Measurements from ENCODE around the gene PTPRD.
"Not testable (repeated sequence)": the region's sequence is repeated elsewhere in the genome, so short reads cannot be mapped to it uniquely, and the experiment has no call there.

Gene PTPRD

DNA sequence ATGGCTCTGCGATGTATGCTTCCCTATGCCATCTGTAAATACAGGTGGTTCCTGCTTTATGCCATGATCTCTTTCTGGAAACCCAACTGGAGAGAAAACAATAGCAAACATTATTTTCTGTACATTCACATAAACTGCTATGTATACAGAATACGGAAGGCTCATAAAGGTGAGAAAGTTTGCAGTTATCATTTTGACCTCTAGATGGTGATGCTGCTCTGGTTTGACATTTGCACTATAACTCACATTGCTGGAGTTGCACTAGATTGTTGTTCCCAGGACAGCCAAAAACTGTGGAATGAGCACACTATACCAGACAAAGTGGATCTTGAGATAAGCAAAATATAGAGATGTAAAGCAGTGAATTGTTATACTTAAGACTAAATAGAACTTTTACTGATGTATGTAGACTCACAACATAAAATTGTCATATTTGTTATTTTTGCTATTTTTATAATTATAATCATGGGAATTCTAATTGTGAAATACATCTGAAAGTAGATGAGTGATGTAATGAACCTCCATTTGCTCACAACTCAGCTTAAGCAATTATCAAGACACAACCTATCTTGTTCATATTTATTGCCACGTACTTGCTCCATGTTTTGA is 246.5 kb downstream of the PTPRD start:
- Histone ChIP-seq H3K36me3 (ENCODE audit: control insufficient read depth, low read length) (no peaks in the 10 kb centered on the region), H3K79me2 (ENCODE audit: control insufficient read depth, low read length) (no peaks in the 10 kb centered on the region), H3F3A (ENCODE audit: control insufficient read depth, insufficient read depth) (no peaks in the 10 kb centered on the region), H3K9me3 (ENCODE audit: control insufficient read depth, insufficient read depth, low read length) (no peaks in the 10 kb centered on the region), H3K27ac (ENCODE audit: low read depth, low read length) (no peak overlapping the region), H3K4me3 (ENCODE audit: low read length) (no peak overlapping the region), H3K4me1 (ENCODE audit: control insufficient read depth, low read length) (no peaks in the 10 kb centered on the region), H4K20me1 (ENCODE audit: control insufficient read depth, insufficient read depth, low read depth, low read length) (no peaks in the 10 kb centered on the region), H3K27me3 (ENCODE audit: control insufficient read depth, low read length) (no peaks in the 10 kb centered on the region), H3K4me2 (ENCODE audit: low read length) (no peak overlapping the region), H3K9me2 (replicated peaks; ENCODE audit: control insufficient read depth, low read length) (no peaks in the 10 kb centered on the region)
- no peak for TF ChIP-seq EZH2phosphoT487 (IDR thresholded peaks at IDR 0.05; ENCODE audit: borderline replicate concordance, low read length)
- TF ChIP-seq, protein P1, sequence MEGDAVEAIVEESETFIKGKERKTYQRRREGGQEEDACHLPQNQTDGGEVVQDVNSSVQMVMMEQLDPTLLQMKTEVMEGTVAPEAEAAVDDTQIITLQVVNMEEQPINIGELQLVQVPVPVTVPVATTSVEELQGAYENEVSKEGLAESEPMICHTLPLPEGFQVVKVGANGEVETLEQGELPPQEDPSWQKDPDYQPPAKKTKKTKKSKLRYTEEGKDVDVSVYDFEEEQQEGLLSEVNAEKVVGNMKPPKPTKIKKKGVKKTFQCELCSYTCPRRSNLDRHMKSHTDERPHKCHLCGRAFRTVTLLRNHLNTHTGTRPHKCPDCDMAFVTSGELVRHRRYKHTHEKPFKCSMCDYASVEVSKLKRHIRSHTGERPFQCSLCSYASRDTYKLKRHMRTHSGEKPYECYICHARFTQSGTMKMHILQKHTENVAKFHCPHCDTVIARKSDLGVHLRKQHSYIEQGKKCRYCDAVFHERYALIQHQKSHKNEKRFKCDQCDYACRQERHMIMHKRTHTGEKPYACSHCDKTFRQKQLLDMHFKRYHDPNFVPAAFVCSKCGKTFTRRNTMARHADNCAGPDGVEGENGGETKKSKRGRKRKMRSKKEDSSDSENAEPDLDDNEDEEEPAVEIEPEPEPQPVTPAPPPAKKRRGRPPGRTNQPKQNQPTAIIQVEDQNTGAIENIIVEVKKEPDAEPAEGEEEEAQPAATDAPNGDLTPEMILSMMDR (IDR thresholded peaks at IDR 0.05; ENCODE audit: low read depth, low read length, poor library complexity, severe bottlenecking) = peak; percentile 77

DNA sequence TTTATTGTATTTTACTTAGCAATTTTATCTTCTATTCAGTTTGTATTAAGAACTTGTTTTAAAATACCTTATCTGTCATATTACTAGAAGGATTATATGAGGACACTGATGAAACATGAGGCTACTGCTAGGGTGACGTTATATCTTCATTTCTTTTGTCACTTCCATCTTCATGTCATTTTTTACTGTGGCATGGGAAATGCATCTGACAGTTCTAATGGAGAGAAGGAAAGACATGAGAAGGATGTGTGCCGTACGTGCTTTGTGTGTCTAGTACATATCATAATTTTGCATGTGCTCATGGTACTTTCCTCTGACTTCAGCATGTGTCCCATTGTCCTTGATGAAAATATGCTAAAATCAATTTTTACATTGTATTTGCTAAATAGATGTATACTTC is 258.2 kb downstream of the PTPRD start:
- H3K27me3 ChIP-seq (ENCODE audit: control insufficient read depth, low read length) = no peaks in the 10 kb centered on the region
- no peaks in the 10 kb centered on the region for H3K79me2 ChIP-seq (ENCODE audit: control insufficient read depth, low read length)

DNA sequence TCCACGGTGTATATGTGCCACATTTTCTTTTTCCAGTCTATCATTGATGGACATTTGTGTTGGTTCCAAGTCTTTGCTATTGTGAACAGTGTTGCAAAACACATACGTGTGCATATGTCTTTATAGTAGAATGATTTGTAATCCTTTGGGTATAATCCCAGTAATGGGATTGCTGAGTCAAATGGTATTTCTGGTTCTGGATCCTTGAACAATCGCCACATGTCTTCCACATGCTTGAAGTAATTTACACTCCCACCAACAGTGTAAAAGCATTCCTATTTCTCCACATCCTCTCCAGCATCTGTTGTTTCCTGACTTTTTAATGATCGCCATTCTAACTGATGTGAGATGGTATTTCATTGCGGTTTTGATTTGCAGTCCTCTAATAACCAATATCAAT is 267.2 kb downstream of the PTPRD start:
- H3K4me2 ChIP-seq (ENCODE audit: low read length); H3K36me3 ChIP-seq (ENCODE audit: control insufficient read depth, low read length); H3K27me3 ChIP-seq (ENCODE audit: control insufficient read depth, low read length); H4K20me1 ChIP-seq (ENCODE audit: control insufficient read depth, insufficient read depth, low read depth, low read length); H3F3A ChIP-seq (ENCODE audit: control insufficient read depth, insufficient read depth); H3K79me2 ChIP-seq (ENCODE audit: control insufficient read depth, low read length); H3K9me2 ChIP-seq (replicated peaks; ENCODE audit: control insufficient read depth, low read length); H3K4me1 ChIP-seq (ENCODE audit: control insufficient read depth, low read length); H3K9me3 ChIP-seq (ENCODE audit: control insufficient read depth, insufficient read depth, low read length); H3K4me3 ChIP-seq (ENCODE audit: low read length); H3K27ac ChIP-seq (ENCODE audit: low read depth, low read length): not testable (repeated sequence)

More for the DNA sequence above, 258.2 kb downstream of the PTPRD start:
- no peak overlapping the region for H3K4me2 ChIP-seq (ENCODE audit: low read length)
- no peaks in the 10 kb centered on the region for H3K36me3 ChIP-seq (ENCODE audit: control insufficient read depth, low read length)
- no peak overlapping the region for H3K4me3 ChIP-seq (ENCODE audit: low read length)
- no peaks in the 10 kb centered on the region for H3K9me3 ChIP-seq (ENCODE audit: control insufficient read depth, insufficient read depth, low read length)
- no peaks in the 10 kb centered on the region for H3K9me2 ChIP-seq (replicated peaks; ENCODE audit: control insufficient read depth, low read length)
- no peaks in the 10 kb centered on the region for H4K20me1 ChIP-seq (ENCODE audit: control insufficient read depth, insufficient read depth, low read depth, low read length)
- H3K27ac ChIP-seq (ENCODE audit: low read depth, low read length) = no peak overlapping the region
- no peaks in the 10 kb centered on the region for H3K4me1 ChIP-seq (ENCODE audit: control insufficient read depth, low read length)
- TF ChIP-seq, protein P1 (IDR thresholded peaks at IDR 0.05; ENCODE audit: low read depth, low read length, poor library complexity, severe bottlenecking) = no peak
- no peak for TF ChIP-seq EZH2phosphoT487 (IDR thresholded peaks at IDR 0.05; ENCODE audit: borderline replicate concordance, low read length)
- no peaks in the 10 kb centered on the region for H3F3A ChIP-seq (ENCODE audit: control insufficient read depth, insufficient read depth)

DNA sequence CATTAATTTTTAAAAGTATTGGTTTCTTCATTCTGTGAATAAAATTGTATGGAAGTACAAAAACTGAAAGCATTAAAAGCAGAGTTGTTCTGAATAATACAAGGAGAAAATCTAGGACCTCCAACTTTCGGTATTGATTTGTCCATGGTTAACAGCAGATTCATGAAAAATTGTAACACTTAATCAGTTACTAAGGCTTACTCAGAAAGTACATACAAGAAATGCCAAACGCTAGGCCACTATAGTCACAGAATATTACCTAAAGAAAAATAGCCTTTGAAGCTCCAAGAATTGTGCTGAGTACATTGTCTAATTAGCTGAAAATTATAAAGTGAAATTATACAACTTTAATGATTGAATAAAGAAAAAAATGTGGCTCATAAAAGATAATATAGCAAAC is 271.7 kb downstream of the PTPRD start:
- no peaks in the 10 kb centered on the region for H3K9me2 ChIP-seq (replicated peaks; ENCODE audit: control insufficient read depth, low read length)
- H3K27ac ChIP-seq (ENCODE audit: low read depth, low read length) = no peak overlapping the region
- H3F3A ChIP-seq (ENCODE audit: control insufficient read depth, insufficient read depth) = no peaks in the 10 kb centered on the region
- no peak overlapping the region for H3K4me2 ChIP-seq (ENCODE audit: low read length)
- H3K4me1 ChIP-seq (ENCODE audit: control insufficient read depth, low read length) = no peaks in the 10 kb centered on the region
- no peaks in the 10 kb centered on the region for H3K36me3 ChIP-seq (ENCODE audit: control insufficient read depth, low read length)
- H4K20me1 ChIP-seq (ENCODE audit: control insufficient read depth, insufficient read depth, low read depth, low read length) = no peaks in the 10 kb centered on the region
- no peaks in the 10 kb centered on the region for H3K9me3 ChIP-seq (ENCODE audit: control insufficient read depth, insufficient read depth, low read length)
- no peaks in the 10 kb centered on the region for H3K27me3 ChIP-seq (ENCODE audit: control insufficient read depth, low read length)
- no peak overlapping the region for H3K4me3 ChIP-seq (ENCODE audit: low read length)
- TF ChIP-seq, protein P1 (IDR thresholded peaks at IDR 0.05; ENCODE audit: low read depth, low read length, poor library complexity, severe bottlenecking) = no peak
- no peak for TF ChIP-seq EZH2phosphoT487 (IDR thresholded peaks at IDR 0.05; ENCODE audit: borderline replicate concordance, low read length)
- H3K79me2 ChIP-seq (ENCODE audit: control insufficient read depth, low read length) = no peaks in the 10 kb centered on the region

Data from DOHH2 (cell line).